Effector memory CD4-positive, alpha-beta T cell (primary cell): Measurements from ENCODE around the gene CEACAM16.

Source experiments
- DNase-seq, 3 donors: peaks; one replicate each; pipeline ENCODE4 v3.0.0-alpha.2; 2020
- H3K27ac ChIP-seq: 2 replicates; pipeline ENCODE4 v1.7.0; 2013; ENCODE audit warnings: mild to moderate bottlenecking, low read length, moderate library complexity; ENCODE audit not compliant: insufficient read depth, poor library complexity, severe bottlenecking
- H3K27me3 ChIP-seq: replicated peaks from 2 replicates; pipeline ENCODE4 v1.7.0; 2013; ENCODE audit warnings: mild to moderate bottlenecking, low read length; ENCODE audit not compliant: insufficient read depth, control insufficient read depth, poor library complexity, severe bottlenecking
- H3K36me3 ChIP-seq: 2 replicates; pipeline ENCODE4 v1.7.0; 2013; ENCODE audit warnings: mild to moderate bottlenecking, low read length, moderate library complexity; ENCODE audit not compliant: control insufficient read depth, insufficient read depth
- H3K4me1 ChIP-seq: 2 replicates; pipeline ENCODE4 v1.7.0; 2013; ENCODE audit warnings: low read length, mild to moderate bottlenecking; ENCODE audit not compliant: control insufficient read depth, insufficient read depth, poor library complexity, severe bottlenecking
- H3K4me3 ChIP-seq: 2 replicates; pipeline ENCODE4 v1.7.0; 2013; ENCODE audit warnings: low read length, low read depth, mild to moderate bottlenecking; ENCODE audit not compliant: insufficient read depth, poor library complexity, severe bottlenecking
- H3K9me3 ChIP-seq: 2 replicates; pipeline ENCODE4 v1.7.0; 2013; ENCODE audit warnings: mild to moderate bottlenecking, low read length, moderate library complexity; ENCODE audit not compliant: control insufficient read depth

Gene CEACAM16

GRCh38 chr19:44723952-44724319 lies 25.0 kb downstream of the CEACAM16 start:
- no peak overlapping the region for H3K27ac ChIP-seq
- no peaks in the 10 kb centered on the region for H3K9me3 ChIP-seq
- no peaks in the 10 kb centered on the region for H3K36me3 ChIP-seq
- DNase-seq, result peak; percentile 64 to 74 (median 67)
- peaks cover 7% of the 10 kb centered on the region for H3K4me1 ChIP-seq
- H3K4me3 ChIP-seq, result no peak overlapping the region
- no peaks in the 10 kb centered on the region for H3K27me3 ChIP-seq

- no peaks in the 10 kb centered on the region for H3K9me3 ChIP-seq
- no peak for DNase-seq
- H3K4me3 ChIP-seq, result no peak overlapping the region
- peaks cover 7% of the 10 kb centered on the region for H3K4me1 ChIP-seq
- H3K27me3 ChIP-seq, result no peaks in the 10 kb centered on the region
- H3K36me3 ChIP-seq, result no peaks in the 10 kb centered on the region
- H3K27ac ChIP-seq, result no peak overlapping the region
These were observed 26.3 kb downstream of the CEACAM16 start for GRCh38 chr19:44725251-44725650.

GRCh38 chr19:44725684-44726083 lies 26.7 kb downstream of the CEACAM16 start:
- Histone ChIP-seq H3K27me3 (no peaks in the 10 kb centered on the region), H3K27ac (no peak overlapping the region), H3K4me1 (peaks cover 7% of the 10 kb centered on the region), H3K9me3 (no peaks in the 10 kb centered on the region), H3K36me3 (no peaks in the 10 kb centered on the region), H3K4me3 (no peak overlapping the region)
- DNase-seq, result no peak

GRCh38 chr19:44726465-44726864 lies 27.5 kb downstream of the CEACAM16 start:
- Histone ChIP-seq H3K4me1 (peaks cover 7% of the 10 kb centered on the region), H3K27ac (no peak overlapping the region), H3K4me3 (no peak overlapping the region), H3K9me3 (no peaks in the 10 kb centered on the region), H3K36me3 (no peaks in the 10 kb centered on the region), H3K27me3 (no peaks in the 10 kb centered on the region)
- no peak for DNase-seq

GRCh38 chr19:44728178-44728577 lies 29.2 kb downstream of the CEACAM16 start:
- no peaks in the 10 kb centered on the region for H3K36me3 ChIP-seq
- no peak for DNase-seq
- peaks cover 7% of the 10 kb centered on the region for H3K4me1 ChIP-seq
- H3K27me3 ChIP-seq, result no peaks in the 10 kb centered on the region
- H3K9me3 ChIP-seq, result no peaks in the 10 kb centered on the region
- H3K4me3 ChIP-seq, result no peak overlapping the region
- no peak overlapping the region for H3K27ac ChIP-seq

GRCh38 chr19:44729516-44730033 lies 30.6 kb downstream of the CEACAM16 start:
- no peak overlapping the region for H3K27ac ChIP-seq
- DNase-seq, result no peak
- H3K4me1 ChIP-seq, result no peaks in the 10 kb centered on the region
- no peak overlapping the region for H3K4me3 ChIP-seq
- H3K27me3 ChIP-seq, result no peaks in the 10 kb centered on the region
- H3K9me3 ChIP-seq, result no peaks in the 10 kb centered on the region
- no peaks in the 10 kb centered on the region for H3K36me3 ChIP-seq

GRCh38 chr19:44731081-44731480 lies 32.1 kb downstream of the CEACAM16 start:
- Histone ChIP-seq H3K4me1 (no peaks in the 10 kb centered on the region), H3K27ac (no peak overlapping the region), H3K27me3 (no peaks in the 10 kb centered on the region), H3K9me3 (no peaks in the 10 kb centered on the region), H3K4me3 (no peak overlapping the region), H3K36me3 (no peaks in the 10 kb centered on the region)
- no peak for DNase-seq

GRCh38 chr19:44731622-44732021 lies 32.7 kb downstream of the CEACAM16 start:
- H3K36me3 ChIP-seq, result no peaks in the 10 kb centered on the region
- H3K4me1 ChIP-seq, result no peaks in the 10 kb centered on the region
- H3K27ac ChIP-seq, result no peak overlapping the region
- DNase-seq, result no peak
- H3K4me3 ChIP-seq, result no peak overlapping the region
- no peaks in the 10 kb centered on the region for H3K27me3 ChIP-seq
- H3K9me3 ChIP-seq, result no peaks in the 10 kb centered on the region

GRCh38 chr19:44732235-44733014 lies 33.5 kb downstream of the CEACAM16 start:
- H3K27ac ChIP-seq, result no peak overlapping the region
- H3K4me3 ChIP-seq, result no peak overlapping the region
- no peak for DNase-seq
- H3K36me3 ChIP-seq, result no peaks in the 10 kb centered on the region
- no peaks in the 10 kb centered on the region for H3K9me3 ChIP-seq
- H3K27me3 ChIP-seq, result no peaks in the 10 kb centered on the region
- H3K4me1 ChIP-seq, result no peaks in the 10 kb centered on the region

GRCh38 chr19:44734357-44734756 lies 35.4 kb downstream of the CEACAM16 start:
- H3K4me1 ChIP-seq, result no peaks in the 10 kb centered on the region
- no peaks in the 10 kb centered on the region for H3K9me3 ChIP-seq
- H3K4me3 ChIP-seq, result no peak overlapping the region
- no peak overlapping the region for H3K27ac ChIP-seq
- no peaks in the 10 kb centered on the region for H3K27me3 ChIP-seq
- no peaks in the 10 kb centered on the region for H3K36me3 ChIP-seq
- DNase-seq, result no peak
